Renal cortex interstitium (tissue), 11 donors: ENCODE measurements around the gene SLIT1. TPM values are rescaled to one million over a fixed set of nuclear protein-coding genes. Genes with fewer than 3 reads are reported as not detected.

Source experiments
- DNase-seq, 11 donors: peaks; one replicate each; pipeline ENCODE4 v3.0.0-alpha.2; 2013; ENCODE audit warnings: low read depth in 9 of 11, low spot score in 4 of 11; ENCODE audit errors: extremely low read depth in 1 of 11
- polyA plus RNA-seq, 3 donors: library from polyadenylated mRNA; unstranded; fragments of 120-200 nt; gene quantifications; one replicate each; pipeline ENCODE4 v1.2.1, GENCODE V29; 2013; ENCODE audit not compliant: insufficient read length in 3 of 3

SLIT1 gene
- polyA plus RNA-seq, 3 donors = 6.9 to 7.7 (median 7.6) TPM

DNA sequence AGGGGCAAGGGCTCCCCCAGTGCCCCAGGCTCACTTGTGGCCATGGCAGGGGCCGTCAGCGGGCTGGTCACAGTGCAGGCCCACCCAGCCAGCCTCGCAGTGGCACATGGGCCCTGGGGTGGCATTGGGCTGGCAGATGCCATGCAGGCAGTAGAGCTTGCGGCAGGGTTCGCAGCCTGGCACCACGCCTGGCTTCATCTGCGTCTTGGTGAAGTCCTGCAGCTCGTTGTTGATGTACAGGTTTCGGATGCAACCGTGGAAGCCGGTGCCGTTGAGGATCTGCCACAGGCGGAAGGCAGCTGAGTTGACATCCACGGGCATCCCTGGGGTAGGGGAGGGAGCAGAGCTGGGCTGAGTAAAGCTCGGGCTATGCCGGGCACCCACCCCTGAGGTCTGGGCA lies 183.1 kb downstream of the SLIT1 start:
- DNase-seq = no peak

DNA sequence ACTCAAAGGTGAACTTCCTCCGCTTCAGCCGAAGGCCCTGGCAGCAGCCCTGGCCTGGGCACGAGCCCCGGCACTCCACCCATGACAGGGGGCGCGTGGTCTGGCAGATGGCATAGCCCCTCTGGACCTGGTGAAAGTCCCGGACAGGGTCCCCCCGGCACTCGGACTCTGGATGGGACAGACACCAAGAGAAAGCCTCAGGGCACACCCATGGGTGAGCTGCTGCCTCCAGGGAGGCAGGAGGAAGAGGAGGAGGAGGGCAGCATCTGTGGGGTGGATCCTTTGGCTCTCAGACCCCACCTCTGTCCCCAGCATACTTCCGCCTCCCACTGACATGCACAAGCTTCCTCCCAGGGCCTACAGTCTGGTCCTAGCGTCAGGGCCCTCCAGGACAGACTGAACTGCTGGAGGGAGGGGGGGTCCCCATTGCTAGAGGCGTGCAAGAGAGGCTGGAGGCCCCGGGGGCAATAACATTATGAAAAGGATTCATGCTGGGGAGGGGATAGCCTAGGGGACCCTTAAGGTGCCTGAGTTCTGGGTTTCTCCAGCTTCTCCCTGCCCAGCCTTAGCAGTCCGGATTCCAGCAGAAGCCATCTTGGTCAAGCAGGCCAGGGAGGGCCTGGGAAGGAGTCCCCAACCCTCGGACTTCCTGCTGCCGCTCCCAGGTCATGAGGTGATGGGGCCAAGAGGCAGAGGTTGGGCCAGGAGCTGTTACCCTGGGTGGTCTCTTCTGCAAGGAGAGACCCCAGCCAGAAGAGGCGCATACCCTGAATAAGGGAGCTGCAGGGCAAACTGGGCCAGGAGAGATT lies 184.4 kb downstream of the SLIT1 start:
- DNase-seq = no peak

DNA sequence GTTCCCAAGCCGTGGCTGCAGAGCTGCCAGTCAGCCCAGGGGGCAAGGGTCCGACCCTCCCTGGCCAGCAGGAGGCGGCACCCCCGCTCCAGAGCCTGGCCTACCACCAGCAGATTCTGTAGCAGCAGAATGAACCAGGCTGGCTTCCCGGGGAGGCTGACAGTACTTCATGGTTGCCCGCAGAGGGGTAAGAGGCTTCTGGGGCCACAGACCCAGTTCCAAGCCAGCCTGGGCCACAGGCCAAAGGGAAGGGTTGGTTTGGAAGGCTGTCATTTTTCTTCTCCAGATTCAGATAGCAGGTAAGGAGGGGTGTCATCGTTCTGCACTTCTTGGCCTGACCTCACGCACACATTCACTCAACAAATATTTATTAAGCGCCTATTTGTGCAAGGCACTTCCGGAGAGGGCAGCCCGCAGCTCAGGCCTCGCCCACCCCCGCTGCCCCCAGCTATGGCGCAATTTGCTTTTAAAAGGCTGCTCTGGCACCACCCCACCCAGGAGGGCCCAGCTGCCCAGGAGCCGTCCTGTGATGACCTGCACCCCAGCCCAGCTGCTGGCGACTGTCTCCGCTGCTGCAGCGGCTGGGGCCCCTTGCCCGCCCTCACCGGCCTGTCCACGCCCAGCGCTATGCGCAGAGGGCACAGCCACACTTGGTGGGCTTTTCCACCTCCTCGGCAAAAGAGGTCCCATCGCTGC lies 185.1 kb downstream of the SLIT1 start:
- DNase-seq = no peak

DNA sequence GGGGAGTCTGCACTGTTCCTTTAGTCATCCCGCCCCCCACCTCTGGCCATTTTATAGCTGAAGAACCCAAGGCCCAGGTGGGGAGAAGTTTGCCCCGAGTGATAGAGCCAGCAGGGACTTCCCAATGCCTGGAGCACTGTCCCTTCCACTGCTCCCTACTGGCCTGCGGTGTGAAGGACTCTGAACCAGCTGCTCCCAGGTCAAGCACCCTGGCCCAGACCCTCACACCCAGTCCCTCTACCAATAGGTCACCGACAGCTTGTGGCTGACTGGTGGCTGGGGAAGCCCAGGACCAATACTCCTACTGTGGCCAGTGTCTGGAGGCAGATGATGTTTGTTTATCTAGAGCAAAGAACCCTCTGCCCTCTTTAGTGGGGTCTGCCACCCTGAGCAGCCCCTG lies 185.8 kb downstream of the SLIT1 start:
- DNase-seq = no peak

DNA sequence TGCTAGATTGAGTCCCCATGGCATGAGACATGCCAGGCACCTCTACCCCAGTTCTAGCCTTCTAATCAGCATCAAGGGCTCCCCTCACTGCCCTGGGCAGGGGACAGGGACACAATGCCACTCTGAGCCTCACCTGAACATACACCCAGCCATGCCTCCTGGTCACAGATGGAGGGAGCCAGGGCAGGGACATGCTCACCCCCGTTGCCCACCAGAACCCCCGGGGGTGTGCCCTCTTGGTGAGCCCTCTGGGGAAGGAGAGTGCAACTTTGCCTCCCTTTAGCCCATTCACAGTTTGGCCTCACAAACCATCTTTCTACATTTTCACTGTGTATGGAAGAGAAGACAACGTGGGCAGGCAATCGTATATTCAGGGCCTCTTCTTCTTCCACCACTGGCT lies 186.4 kb downstream of the SLIT1 start:
- no peak for DNase-seq

DNA sequence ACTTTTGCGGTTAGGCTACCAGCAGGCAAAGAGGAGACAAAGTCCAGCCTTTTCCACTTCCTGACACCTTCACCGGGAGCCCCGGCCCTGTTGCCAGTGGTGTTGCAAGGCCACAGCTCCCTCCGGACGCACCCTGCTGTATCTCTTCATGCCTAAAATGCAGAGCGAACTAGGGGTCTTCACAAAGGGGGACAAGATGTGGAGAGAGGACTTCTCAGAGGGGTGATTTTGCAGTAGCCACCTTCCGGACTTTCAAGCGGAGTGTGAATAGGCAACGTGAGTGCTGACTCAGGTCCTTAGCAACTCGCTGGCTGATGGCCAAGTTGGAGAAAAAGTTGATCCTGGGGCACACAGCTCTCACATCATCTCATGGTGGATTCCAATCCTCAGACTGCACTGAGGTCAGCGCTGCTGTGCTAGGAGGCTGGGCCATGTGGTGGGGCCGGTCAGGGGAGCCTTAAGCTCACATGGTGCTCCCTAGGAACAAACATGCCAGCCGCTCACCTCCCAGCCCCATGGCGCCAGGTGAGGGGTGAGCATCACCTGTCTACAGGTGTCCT lies 187.3 kb downstream of the SLIT1 start:
- DNase-seq = no peak

DNA sequence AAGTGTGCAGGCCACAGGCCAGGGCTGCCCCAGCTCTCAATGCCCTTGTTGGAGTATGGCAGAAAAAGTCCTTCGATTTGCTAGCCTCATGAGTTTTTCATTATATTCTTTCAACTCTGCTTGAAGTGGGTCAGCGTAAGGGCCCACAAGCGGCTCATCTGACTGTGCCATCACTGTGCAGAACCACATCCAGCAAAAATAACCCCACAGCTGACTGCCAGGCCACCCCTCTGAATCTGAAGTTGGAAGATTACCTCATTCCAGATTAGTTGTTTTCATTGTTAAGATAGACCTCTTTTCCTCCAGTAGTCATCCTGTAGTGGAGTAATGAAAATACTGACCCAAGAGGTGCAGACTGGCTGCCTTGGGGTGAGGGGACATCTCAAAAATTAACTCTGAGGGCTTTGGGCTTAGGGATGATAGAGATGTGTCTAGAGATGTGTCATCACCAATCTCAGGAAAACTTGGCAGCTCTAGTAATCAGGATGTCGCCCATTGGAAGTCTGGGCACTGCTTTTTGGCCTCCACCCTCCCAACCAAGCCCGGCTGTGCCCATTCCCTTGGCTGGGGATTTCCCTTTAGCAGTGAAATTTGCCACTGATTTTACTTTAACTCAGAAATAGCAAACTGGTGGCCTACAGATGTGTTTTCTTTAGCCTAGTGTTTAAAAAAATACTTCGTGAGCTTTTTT lies 189.3 kb downstream of the SLIT1 start:
- DNase-seq = no peak

DNA sequence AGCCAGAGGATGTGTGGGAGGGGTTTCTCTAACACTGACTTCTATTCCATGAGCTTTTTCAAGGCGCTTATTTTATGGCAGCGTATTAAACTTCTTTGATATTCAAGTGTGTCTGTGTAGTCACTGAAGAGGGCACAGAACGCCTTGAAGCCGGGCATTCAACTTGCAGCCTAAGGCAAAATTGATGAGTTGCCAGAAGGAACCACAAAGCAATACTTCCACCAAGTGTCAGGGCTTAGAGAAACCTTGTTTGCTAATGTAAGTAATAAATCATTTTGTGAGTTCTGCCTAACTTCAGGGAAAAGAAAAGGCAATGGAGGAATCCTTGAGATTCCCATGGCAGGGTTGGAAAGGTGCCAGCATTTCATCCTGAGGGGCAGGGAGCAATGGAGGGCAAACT lies 189.9 kb downstream of the SLIT1 start:
- peak in 3 of 11 donors; percentile 3 to 25 (median 18) for DNase-seq

DNA sequence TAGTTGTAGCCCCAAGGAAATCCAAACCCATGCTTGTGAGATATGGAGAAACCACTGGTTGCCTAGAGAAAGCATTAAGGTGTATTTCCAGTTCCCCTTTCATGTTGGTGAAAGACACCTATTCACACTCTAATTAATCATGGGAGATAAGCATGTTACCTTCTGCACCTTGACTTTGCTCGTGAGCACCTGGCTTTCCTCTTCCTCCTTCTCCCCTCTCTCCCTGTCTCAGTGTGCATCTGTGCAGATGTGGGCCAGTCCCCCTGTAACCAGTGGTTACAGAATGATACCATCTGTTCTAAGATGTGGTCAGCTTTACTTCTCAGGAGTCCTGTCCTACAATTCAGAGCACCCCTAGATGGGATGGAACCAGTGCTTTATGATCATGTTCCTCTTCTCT lies 193.0 kb downstream of the SLIT1 start:
- no peak for DNase-seq

DNA sequence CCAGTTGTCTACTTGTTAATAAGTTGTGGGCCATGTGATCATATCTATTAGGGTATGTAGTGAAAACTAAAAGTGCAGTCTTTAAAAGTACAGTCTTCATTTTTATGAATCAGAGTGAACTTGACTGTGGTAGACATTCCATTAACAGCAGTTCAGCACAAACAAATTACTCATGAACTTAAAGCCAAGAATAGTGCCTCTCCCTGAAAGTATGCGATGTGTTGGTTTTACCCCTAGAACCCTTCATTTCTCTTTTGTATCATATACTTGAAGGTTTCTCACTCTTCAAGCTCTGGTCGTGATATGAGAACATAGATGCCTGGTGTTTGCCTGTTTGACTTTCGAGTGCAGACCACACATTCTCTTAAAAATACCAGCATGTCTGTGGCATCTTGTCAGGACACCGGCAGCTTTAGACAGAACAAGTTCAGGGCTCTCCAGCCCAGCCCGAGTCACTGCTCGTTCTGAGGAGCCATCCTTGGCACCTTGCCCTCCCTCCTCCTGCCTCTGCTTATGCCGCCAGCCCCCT lies 194.4 kb downstream of the SLIT1 start:
- no peak for DNase-seq

DNA sequence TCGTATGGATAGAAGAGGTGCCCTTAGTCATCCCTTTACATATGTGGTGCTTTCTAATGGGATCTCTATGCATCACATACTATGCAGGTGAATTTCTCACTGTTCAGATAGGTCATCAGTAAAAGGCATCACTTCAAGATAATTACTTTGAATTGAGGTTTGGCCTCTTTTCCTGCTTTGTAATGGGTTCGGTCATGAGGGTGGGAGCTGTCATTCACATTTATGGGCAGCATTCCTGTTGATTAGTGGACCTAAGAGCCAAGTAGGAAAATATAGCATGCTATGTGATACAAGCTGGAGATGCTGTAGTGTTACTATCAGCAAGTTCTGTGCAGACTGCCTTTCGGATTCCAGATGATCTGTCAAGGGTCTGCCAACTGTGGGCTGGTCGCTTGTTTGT lies 197.3 kb downstream of the SLIT1 start:
- peak in 9 of 11 donors; percentile 24 to 77 (median 46) for DNase-seq

DNA sequence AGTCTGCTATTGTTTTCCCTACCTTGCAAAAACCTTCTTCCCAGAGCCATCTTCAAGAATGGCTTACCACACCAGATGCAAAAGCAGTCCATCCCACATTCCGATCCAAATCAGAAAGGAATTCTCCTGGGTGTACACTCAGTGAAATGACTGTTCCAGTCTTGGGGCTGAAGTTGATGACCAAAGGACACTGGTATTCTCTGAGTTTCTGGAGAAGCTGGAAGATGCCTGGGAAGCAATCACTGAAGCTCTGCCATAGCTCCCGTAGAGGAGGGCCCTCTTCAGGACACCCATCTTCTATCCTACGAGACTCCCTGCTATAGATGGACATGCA lies 197.9 kb downstream of the SLIT1 start:
- DNase-seq = no peak

DNA sequence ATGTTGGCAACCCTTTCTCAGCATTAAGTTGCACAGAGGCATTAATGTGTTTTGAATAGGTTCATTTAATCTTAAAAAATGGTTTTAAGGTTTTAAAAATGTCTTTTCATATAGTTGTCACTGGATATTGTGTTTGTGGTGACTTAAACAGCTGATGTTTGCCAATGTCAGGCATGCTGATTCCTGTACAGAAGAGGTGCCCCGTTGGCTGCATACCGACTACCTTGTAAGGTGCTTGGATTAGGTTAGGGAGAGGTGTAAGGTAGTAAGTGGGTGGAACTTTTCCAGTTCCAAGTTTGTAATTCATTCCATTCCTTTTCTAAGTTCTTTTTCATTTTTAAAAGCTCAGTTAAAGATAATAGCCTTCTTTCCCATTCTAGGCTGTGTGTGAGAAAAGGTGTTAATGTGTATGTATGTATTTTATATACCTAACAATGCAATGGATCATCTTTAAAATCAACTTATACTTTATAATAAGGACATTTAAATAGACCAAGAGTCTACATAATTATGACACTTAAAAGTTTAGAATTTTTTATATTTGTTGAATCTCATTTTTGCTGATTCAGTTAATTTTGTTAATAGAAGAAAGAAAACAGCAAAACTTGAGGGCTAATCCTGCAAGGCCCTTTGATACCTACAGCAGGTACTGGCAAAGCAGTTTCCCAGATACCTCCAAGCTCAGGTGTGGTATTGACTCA lies 198.5 kb downstream of the SLIT1 start:
- no peak for DNase-seq

DNA sequence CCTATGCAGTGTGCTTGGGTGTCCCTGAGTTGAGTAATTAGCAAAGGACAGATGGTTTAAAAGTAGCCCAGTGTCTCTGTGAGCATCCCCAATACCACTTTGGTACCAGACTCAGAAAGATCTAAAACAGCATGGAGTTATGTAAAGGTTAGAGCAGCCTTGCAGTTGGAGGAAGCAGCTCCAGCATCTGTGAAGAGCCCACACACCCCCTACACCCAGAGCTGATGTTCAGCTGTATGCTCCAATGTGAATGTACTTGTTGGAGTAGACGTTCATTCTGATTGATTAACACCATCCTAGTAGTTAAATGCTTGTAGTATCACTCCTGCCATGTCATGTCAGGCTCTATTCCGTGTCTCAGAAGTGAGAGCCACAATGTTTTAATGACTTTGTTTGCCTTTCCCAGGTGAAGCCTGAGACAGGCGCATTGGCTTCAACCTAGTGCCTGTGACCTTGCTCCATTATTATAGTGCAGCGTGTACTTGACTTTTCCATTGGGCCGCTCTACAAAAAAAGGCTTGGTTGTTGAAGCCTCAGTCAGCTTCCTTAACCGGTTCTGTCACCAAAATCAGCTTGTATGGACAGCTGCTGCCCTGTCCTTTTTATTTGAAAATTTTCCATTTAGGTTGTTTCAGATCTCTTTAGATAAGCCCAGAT lies 199.4 kb downstream of the SLIT1 start:
- no peak for DNase-seq

DNA sequence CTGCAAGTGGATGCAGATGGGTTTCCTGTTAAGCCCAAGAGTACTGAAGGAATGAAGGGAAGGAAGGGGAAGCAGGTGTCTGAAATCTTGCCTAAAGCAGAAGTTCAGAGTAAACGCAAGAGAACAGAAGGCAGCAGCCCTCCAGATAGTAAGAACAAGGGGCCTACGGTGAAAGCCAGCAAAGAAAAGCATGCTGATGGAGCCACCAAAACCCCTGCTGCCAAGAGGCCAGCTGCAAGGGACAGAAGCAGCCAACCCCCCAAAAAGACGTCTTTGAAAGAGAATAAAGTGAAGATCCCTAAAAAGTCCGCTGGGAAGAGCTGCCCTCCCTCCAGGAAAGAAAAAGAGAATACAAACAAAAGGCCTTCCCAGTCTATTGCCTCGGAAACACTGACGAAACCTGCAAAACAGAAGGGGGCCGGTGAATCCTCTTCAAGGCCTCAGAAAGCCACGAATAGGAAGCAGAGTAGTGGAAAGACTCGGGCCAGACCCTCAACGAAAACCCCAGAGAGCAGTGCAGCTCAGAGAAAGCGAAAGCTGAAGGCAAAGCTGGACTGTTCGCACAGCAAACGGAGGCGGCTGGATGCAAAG lies 201.1 kb downstream of the SLIT1 start:
- DNase-seq = no peak

DNA sequence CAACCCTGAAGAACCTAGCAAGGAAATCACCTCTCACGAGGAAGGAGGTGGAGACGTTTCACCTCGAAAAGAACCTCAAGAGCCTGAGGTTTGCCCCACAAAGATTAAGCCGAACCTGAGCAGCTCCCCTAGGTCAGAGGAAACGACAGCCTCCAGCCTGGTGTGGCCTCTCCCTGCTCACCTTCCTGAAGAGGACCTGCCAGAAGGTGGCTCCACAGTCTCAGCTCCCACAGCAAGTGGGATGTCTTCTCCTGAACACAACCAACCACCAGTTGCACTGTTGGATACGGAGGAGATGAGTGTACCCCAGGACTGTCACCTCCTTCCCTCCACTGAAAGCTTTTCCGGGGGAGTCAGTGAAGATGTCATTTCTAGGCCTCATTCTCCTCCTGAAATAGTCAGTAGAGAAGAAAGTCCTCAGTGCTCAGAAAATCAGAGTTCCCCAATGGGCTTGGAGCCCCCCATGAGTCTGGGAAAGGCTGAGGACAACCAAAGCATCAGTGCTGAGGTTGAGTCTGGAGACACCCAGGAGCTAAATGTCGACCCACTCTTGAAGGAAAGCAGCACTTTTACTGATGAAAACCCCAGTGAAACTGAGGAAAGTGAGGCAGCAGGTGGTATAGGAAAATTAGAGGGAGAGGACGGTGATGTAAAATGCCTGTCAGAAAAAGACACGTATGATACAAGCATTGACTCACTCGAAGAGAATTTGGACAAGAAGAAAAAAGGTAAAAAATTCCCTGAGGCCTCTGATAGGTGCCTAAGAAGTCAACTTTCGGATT lies 203.4 kb downstream of the SLIT1 start:
- DNase-seq = no peak

DNA sequence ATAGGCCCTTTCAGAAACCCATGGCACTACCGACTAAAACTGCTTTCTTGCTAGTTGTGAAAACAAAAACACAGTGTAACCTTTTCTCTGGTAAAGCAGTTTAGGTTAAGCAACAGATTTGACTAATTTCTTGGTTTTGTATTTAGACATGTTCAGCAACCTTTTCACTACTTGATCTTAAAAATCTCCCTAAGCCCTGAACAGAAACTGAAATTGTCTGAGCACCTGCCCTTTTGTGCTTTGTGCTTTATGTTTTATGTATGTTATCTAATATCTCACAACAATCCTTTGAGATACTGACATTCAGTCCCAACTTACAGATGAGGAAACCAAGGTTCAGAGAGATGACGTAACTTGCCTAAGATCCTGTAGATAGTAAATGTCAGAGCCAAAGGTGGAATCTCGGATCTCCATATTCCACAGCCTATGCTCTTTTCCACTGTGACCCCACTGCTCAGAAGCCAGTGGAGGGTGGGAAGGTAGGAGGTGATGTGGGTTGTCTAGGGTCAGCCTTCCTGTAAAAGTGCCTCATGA lies 207.1 kb downstream of the SLIT1 start:
- no peak for DNase-seq
